ENCODE data around the gene TBC1D5. TPM values are rescaled to one million over a fixed set of nuclear protein-coding genes. Genes with fewer than 3 reads are reported as not detected.

TBC1D5 gene, protein sequence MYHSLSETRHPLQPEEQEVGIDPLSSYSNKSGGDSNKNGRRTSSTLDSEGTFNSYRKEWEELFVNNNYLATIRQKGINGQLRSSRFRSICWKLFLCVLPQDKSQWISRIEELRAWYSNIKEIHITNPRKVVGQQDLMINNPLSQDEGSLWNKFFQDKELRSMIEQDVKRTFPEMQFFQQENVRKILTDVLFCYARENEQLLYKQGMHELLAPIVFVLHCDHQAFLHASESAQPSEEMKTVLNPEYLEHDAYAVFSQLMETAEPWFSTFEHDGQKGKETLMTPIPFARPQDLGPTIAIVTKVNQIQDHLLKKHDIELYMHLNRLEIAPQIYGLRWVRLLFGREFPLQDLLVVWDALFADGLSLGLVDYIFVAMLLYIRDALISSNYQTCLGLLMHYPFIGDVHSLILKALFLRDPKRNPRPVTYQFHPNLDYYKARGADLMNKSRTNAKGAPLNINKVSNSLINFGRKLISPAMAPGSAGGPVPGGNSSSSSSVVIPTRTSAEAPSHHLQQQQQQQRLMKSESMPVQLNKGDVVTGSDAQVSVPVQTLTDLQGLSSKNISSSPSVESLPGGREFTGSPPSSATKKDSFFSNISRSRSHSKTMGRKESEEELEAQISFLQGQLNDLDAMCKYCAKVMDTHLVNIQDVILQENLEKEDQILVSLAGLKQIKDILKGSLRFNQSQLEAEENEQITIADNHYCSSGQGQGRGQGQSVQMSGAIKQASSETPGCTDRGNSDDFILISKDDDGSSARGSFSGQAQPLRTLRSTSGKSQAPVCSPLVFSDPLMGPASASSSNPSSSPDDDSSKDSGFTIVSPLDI
- 29.4 and 46.7 TPM in 2 replicates for total RNA-seq

GRCh38 chr3:17742102-17742879, at the start of gene TBC1D5:
TSS of gene TBC1D5 (minus strand) at chr3:17742631. CDS start at chr3:17508570, 234,061 bp downstream.

Measured in airway epithelial cell (primary cell).